Measurements from ENCODE around the gene GPR157. TPM values are rescaled to one million over a fixed set of nuclear protein-coding genes. Genes with fewer than 3 reads are reported as not detected.

GPR157 gene
- total and polyA plus RNA-seq, 2 experiments from 2014 or later = 0.81 to 3.9 TPM

DNA sequence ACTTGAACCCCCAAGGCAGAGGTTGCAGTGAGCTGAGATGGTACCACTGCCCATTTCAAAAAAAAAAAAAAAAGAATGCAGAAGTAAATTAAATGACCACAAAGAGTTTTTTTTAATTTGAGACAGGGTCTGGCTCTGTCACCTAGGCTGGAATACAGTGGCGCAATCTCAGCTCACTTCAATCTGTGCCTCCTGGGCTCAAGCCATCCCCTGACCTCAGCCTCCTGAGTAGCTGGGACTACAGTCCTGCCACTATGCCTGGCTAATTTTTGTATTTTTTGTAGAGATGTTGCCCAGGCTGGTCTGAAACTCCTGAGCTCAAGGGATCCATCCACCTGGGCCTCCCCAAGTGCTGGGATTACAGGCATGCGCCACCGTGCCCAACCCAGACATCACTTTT is 20.2 kb upstream of the GPR157 start:
- no peak overlapping the region; the same call in 1 of the 2 replicates for H3K27ac Mint-ChIP-seq
- H3K4me1 ChIP-seq (ENCODE audit: insufficient read depth) = no peaks in the 10 kb centered on the region
- no peak overlapping the region for H2AFZ ChIP-seq
- H3K79me2 ChIP-seq (replicated peaks; ENCODE audit: insufficient read depth) = peaks cover 15% of the 10 kb centered on the region; the same call in 1 of the 2 replicates
- H3K27me3 ChIP-seq (ENCODE audit: insufficient read depth) = no peaks in the 10 kb centered on the region
- H3K27ac ChIP-seq (ENCODE audit: low read depth) = no peak overlapping the region
- peaks cover 2% of the 10 kb centered on the region; the same call in 1 of the 3 replicates for H3K4me1 Mint-ChIP-seq
- H3K36me3 Mint-ChIP-seq (ENCODE audit: low read depth) = peaks cover 30% of the 10 kb centered on the region; the same call in 2 of the 3 replicates
- H3K27me3 Mint-ChIP-seq (ENCODE audit: insufficient read depth, low read depth, poor library complexity) = peaks cover 3% of the 10 kb centered on the region
- H3K9me3 Mint-ChIP-seq = no peaks in the 10 kb centered on the region; the same call in 2 of the 3 replicates
- no peak overlapping the region for H3K4me3 ChIP-seq
- H3K36me3 ChIP-seq (ENCODE audit: insufficient read depth) = peaks cover 6% of the 10 kb centered on the region; the same call in 1 of the 2 replicates
- DNase-seq (ENCODE audit: low spot score) (no peak), ATAC-seq (no peak)
- H3K4me2 ChIP-seq = no peak overlapping the region
- TF ChIP-seq ZNF331 (CRISPR knock-in tag; IDR thresholded peaks at IDR 0.05; ENCODE audit: low read depth) = no peak
- TF ChIP-seq, protein P1, sequence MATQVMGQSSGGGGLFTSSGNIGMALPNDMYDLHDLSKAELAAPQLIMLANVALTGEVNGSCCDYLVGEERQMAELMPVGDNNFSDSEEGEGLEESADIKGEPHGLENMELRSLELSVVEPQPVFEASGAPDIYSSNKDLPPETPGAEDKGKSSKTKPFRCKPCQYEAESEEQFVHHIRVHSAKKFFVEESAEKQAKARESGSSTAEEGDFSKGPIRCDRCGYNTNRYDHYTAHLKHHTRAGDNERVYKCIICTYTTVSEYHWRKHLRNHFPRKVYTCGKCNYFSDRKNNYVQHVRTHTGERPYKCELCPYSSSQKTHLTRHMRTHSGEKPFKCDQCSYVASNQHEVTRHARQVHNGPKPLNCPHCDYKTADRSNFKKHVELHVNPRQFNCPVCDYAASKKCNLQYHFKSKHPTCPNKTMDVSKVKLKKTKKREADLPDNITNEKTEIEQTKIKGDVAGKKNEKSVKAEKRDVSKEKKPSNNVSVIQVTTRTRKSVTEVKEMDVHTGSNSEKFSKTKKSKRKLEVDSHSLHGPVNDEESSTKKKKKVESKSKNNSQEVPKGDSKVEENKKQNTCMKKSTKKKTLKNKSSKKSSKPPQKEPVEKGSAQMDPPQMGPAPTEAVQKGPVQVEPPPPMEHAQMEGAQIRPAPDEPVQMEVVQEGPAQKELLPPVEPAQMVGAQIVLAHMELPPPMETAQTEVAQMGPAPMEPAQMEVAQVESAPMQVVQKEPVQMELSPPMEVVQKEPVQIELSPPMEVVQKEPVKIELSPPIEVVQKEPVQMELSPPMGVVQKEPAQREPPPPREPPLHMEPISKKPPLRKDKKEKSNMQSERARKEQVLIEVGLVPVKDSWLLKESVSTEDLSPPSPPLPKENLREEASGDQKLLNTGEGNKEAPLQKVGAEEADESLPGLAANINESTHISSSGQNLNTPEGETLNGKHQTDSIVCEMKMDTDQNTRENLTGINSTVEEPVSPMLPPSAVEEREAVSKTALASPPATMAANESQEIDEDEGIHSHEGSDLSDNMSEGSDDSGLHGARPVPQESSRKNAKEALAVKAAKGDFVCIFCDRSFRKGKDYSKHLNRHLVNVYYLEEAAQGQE (IDR thresholded peaks at IDR 0.05; ENCODE audit: unreplicated experiment) = no peak
- no peak for TF ChIP-seq NANOG (IDR thresholded peaks at IDR 0.05; ENCODE audit: borderline replicate concordance)
- TF ChIP-seq EZH2phosphoT487 (IDR thresholded peaks at IDR 0.05; ENCODE audit: unreplicated experiment) = no peak
- TF ChIP-seq, protein P2, sequence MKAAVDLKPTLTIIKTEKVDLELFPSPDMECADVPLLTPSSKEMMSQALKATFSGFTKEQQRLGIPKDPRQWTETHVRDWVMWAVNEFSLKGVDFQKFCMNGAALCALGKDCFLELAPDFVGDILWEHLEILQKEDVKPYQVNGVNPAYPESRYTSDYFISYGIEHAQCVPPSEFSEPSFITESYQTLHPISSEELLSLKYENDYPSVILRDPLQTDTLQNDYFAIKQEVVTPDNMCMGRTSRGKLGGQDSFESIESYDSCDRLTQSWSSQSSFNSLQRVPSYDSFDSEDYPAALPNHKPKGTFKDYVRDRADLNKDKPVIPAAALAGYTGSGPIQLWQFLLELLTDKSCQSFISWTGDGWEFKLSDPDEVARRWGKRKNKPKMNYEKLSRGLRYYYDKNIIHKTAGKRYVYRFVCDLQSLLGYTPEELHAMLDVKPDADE (IDR thresholded peaks at IDR 0.05) = no peak
- TF ChIP-seq, protein P3, sequence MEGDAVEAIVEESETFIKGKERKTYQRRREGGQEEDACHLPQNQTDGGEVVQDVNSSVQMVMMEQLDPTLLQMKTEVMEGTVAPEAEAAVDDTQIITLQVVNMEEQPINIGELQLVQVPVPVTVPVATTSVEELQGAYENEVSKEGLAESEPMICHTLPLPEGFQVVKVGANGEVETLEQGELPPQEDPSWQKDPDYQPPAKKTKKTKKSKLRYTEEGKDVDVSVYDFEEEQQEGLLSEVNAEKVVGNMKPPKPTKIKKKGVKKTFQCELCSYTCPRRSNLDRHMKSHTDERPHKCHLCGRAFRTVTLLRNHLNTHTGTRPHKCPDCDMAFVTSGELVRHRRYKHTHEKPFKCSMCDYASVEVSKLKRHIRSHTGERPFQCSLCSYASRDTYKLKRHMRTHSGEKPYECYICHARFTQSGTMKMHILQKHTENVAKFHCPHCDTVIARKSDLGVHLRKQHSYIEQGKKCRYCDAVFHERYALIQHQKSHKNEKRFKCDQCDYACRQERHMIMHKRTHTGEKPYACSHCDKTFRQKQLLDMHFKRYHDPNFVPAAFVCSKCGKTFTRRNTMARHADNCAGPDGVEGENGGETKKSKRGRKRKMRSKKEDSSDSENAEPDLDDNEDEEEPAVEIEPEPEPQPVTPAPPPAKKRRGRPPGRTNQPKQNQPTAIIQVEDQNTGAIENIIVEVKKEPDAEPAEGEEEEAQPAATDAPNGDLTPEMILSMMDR (conservative IDR thresholded peaks at IDR 0.05; ENCODE audit: low read depth in 2 of 2) = no peak
- TF ChIP-seq EZH2 (IDR thresholded peaks at IDR 0.05; ENCODE audit: low read depth, unreplicated experiment) = no peak
- H3K9me2 ChIP-seq (ENCODE audit: insufficient read depth) = no peaks in the 10 kb centered on the region
- no peak overlapping the region for H3K4me3 Mint-ChIP-seq
- H4K20me1 ChIP-seq (replicated peaks; ENCODE audit: insufficient read depth) = peaks cover 7% of the 10 kb centered on the region
- no peaks in the 10 kb centered on the region for H3F3A ChIP-seq (replicated peaks; ENCODE audit: low read depth)

DNA sequence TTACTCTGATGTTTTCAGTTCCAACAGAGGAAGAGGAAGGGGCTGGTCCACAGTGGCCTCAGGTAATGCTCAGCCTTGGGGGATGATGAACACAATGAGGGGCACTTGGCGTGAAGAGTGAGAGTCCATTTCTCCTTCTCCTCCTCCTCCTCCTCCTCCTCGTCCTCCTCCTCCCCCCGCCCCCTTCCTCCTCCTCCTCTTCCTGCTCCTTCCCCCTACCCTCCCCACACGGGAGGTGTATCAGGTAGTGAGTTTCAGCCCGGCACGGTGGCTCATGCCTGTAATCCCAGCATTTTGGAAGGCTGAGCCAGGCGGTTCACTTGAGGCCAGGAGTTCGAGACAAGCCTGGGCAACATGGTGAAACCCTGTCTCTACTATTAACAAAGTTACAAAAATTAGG is 17.3 kb upstream of the GPR157 start:
- Histone ChIP-seq H3K27ac (ENCODE audit: low read depth) (no peak overlapping the region), H3K9me2 (ENCODE audit: insufficient read depth) (no peaks in the 10 kb centered on the region), H3K4me2 (no peak overlapping the region), H3K36me3 (ENCODE audit: insufficient read depth) (peaks cover 6% of the 10 kb centered on the region; the same call in 1 of the 2 replicates), H3F3A (replicated peaks; ENCODE audit: low read depth) (no peaks in the 10 kb centered on the region), H3K79me2 (replicated peaks; ENCODE audit: insufficient read depth) (no peaks in the 10 kb centered on the region), H3K27me3 (ENCODE audit: insufficient read depth) (no peaks in the 10 kb centered on the region), H4K20me1 (replicated peaks; ENCODE audit: insufficient read depth) (peaks cover 5% of the 10 kb centered on the region; the same call in 1 of the 2 replicates), H2AFZ (no peak overlapping the region), H3K4me1 (ENCODE audit: insufficient read depth) (no peaks in the 10 kb centered on the region), H3K4me3 (no peak overlapping the region)
- no peak for DNase-seq (ENCODE audit: low spot score)
- H3K36me3 Mint-ChIP-seq (ENCODE audit: low read depth) = peaks cover 14% of the 10 kb centered on the region; the same call in 1 of the 3 replicates
- peaks cover 3% of the 10 kb centered on the region for H3K27me3 Mint-ChIP-seq (ENCODE audit: insufficient read depth, low read depth, poor library complexity)
- ATAC-seq = no peak
- no peak overlapping the region for H3K27ac Mint-ChIP-seq
- H3K9me3 Mint-ChIP-seq = no peaks in the 10 kb centered on the region; the same call in 2 of the 3 replicates
- no peak overlapping the region for H3K4me3 Mint-ChIP-seq
- H3K4me1 Mint-ChIP-seq = peaks cover 2% of the 10 kb centered on the region; the same call in 1 of the 3 replicates
- TF ChIP-seq ZNF331 (CRISPR knock-in tag; IDR thresholded peaks at IDR 0.05; ENCODE audit: low read depth) (no peak), EZH2 (IDR thresholded peaks at IDR 0.05; ENCODE audit: low read depth, unreplicated experiment) (no peak), POLR2AphosphoS5 (IDR thresholded peaks at IDR 0.05; ENCODE audit: low read depth) (no peak), EZH2phosphoT487 (IDR thresholded peaks at IDR 0.05; ENCODE audit: unreplicated experiment) (no peak), NANOG (IDR thresholded peaks at IDR 0.05; ENCODE audit: borderline replicate concordance) (no peak)
- TF ChIP-seq, protein P1 (IDR thresholded peaks at IDR 0.05; ENCODE audit: unreplicated experiment) = no peak
